SK-N-SH (cell line): Measurements from ENCODE around the gene KRT39.

ENCODE experiments used
- EP300 ChIP-seq, 2 experiments: IDR thresholded peaks; 2 replicates each; pipeline versions ENCODE4 v1.4.0 to v1.6.1; 2012; ENCODE audit warnings: borderline replicate concordance in 1 of 2, low read depth in 1 of 2, low read length in 1 of 2
- EZH2phosphoT487 ChIP-seq: fragments of 200-600 bp; sonication (generic); IDR thresholded peaks from 2 replicates; pipeline ENCODE4 v1.6.1; 2017; ENCODE audit warnings: low read depth, mixed run types, mild to moderate bottlenecking, antibody characterized with exemption, moderate library complexity, borderline replicate concordance
- RFX5 ChIP-seq: IDR thresholded peaks from 2 replicates; pipeline ENCODE4 v1.6.1; 2012; ENCODE audit warnings: mild to moderate bottlenecking, improper control_type of control experiment, low read length
- TAF1 ChIP-seq: IDR thresholded peaks from 2 replicates; pipeline ENCODE4 v1.6.1; 2012; ENCODE audit warnings: low read depth, mild to moderate bottlenecking, low read length, moderate library complexity, borderline replicate concordance
- TF ChIP-seq, protein P1 (sequence below): IDR thresholded peaks from 2 replicates; pipeline ENCODE4 v1.4.0; 2012; ENCODE audit warnings: low read depth, borderline replicate concordance
- TF ChIP-seq, protein P2 (sequence below): fragments of 200-600 bp; sonication (generic); IDR thresholded peaks from 2 replicates; pipeline ENCODE4 v1.6.1; 2017; ENCODE audit warnings: antibody characterized with exemption, mild to moderate bottlenecking, moderate library complexity
- TF ChIP-seq, protein P3 (sequence below): IDR thresholded peaks from 2 replicates; pipeline ENCODE4 v1.4.0; 2012; ENCODE audit warnings: low read depth

DNA sequence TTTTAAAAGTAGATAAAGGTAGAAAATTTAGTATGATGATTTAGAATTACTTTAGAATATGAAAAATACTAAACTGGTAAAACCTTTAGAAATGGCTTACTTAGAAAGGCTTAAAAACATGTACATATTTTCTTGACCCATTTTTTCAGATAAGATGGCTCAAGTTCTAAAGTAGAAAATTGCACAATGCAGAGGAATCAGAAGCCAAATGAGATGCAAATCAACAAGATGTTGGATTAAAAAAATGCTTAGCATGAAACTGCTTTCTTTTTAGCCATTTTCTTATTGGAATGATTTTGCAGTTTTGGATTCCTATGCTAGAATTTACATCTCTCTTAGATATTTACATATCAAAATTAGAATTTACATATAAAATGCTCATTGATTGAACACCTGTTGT is 43.7 kb upstream of the KRT39 start:
- TF ChIP-seq, protein P1, sequence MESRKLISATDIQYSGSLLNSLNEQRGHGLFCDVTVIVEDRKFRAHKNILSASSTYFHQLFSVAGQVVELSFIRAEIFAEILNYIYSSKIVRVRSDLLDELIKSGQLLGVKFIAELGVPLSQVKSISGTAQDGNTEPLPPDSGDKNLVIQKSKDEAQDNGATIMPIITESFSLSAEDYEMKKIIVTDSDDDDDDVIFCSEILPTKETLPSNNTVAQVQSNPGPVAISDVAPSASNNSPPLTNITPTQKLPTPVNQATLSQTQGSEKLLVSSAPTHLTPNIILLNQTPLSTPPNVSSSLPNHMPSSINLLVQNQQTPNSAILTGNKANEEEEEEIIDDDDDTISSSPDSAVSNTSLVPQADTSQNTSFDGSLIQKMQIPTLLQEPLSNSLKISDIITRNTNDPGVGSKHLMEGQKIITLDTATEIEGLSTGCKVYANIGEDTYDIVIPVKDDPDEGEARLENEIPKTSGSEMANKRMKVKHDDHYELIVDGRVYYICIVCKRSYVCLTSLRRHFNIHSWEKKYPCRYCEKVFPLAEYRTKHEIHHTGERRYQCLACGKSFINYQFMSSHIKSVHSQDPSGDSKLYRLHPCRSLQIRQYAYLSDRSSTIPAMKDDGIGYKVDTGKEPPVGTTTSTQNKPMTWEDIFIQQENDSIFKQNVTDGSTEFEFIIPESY: no peak
- TF ChIP-seq EZH2phosphoT487 (no peak), EP300 (IDR thresholded peaks at IDR 0.05; ENCODE audit: borderline replicate concordance in 1 of 2, low read depth in 1 of 2, low read length in 1 of 2) (no peak), RFX5 (no peak), TAF1 (no peak)
- TF ChIP-seq, protein P2, sequence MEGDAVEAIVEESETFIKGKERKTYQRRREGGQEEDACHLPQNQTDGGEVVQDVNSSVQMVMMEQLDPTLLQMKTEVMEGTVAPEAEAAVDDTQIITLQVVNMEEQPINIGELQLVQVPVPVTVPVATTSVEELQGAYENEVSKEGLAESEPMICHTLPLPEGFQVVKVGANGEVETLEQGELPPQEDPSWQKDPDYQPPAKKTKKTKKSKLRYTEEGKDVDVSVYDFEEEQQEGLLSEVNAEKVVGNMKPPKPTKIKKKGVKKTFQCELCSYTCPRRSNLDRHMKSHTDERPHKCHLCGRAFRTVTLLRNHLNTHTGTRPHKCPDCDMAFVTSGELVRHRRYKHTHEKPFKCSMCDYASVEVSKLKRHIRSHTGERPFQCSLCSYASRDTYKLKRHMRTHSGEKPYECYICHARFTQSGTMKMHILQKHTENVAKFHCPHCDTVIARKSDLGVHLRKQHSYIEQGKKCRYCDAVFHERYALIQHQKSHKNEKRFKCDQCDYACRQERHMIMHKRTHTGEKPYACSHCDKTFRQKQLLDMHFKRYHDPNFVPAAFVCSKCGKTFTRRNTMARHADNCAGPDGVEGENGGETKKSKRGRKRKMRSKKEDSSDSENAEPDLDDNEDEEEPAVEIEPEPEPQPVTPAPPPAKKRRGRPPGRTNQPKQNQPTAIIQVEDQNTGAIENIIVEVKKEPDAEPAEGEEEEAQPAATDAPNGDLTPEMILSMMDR: no peak
- TF ChIP-seq, protein P3, sequence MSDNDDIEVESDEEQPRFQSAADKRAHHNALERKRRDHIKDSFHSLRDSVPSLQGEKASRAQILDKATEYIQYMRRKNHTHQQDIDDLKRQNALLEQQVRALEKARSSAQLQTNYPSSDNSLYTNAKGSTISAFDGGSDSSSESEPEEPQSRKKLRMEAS: no peak
